ENCODE measurements around the gene MDM4.

The MDM4 gene, protein sequence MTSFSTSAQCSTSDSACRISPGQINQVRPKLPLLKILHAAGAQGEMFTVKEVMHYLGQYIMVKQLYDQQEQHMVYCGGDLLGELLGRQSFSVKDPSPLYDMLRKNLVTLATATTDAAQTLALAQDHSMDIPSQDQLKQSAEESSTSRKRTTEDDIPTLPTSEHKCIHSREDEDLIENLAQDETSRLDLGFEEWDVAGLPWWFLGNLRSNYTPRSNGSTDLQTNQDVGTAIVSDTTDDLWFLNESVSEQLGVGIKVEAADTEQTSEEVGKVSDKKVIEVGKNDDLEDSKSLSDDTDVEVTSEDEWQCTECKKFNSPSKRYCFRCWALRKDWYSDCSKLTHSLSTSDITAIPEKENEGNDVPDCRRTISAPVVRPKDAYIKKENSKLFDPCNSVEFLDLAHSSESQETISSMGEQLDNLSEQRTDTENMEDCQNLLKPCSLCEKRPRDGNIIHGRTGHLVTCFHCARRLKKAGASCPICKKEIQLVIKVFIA

GRCh38 chr1:204516180-204516879 lies at the start of gene MDM4:
TSS of gene MDM4 (plus strand) at chr1:204516406. CDS start at chr1:204525519, 9,113 bp downstream.
- peak; percentile 98 for DNase-seq

GRCh38 chr1:204466416-204467405 lies 49.5 kb upstream of the MDM4 start:
- DNase-seq = peak; percentile 5

DNA sequence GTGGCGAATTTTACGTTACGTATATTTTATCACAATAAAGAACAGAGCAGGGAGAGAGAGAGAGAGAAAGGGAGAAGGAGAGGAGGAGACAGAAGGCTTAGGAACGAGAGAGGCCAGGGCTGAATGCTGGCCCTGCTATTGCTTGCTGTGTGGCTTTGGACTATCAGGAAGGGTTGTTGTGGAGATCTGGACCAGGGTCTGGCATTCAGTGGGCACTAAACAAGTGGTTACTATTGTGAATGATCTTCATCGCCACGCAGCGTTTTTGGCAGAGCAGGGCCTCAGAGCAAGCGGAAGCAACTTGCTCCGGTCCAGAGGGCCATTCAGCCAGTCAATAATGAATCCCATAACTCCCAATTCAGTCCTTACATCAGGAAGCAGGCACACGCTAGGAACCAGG lies 48.0 kb upstream of the MDM4 start:
- no peak for DNase-seq

GRCh38 chr1:204468766-204469302 lies 47.4 kb upstream of the MDM4 start:
- DNase-seq = no peak

- DNase-seq = no peak
These were observed 46.9 kb upstream of the MDM4 start for GRCh38 chr1:204469304-204469703.

- DNase-seq = no peak
These were observed 44.5 kb upstream of the MDM4 start for GRCh38 chr1:204471687-204472086.

DNA sequence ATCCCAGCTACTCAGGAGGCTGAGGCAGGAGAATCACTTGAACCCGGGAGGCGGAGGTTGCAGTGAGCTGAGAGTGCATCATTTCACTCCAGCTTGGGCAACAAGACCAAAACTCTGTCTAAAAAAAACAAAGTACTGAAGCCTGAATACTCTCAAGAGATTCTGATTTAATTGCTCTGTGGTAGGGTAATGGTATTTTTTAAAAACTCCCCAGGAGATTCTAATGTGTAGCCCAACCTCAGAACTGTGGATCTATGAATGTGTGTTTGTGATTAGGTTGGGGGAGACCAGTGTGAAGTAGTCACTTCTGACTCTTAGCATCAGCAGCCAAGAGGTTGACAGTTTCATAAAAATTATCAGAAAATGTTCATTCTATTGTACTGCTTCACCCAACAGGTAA lies 43.5 kb upstream of the MDM4 start:
- no peak for DNase-seq

DNA sequence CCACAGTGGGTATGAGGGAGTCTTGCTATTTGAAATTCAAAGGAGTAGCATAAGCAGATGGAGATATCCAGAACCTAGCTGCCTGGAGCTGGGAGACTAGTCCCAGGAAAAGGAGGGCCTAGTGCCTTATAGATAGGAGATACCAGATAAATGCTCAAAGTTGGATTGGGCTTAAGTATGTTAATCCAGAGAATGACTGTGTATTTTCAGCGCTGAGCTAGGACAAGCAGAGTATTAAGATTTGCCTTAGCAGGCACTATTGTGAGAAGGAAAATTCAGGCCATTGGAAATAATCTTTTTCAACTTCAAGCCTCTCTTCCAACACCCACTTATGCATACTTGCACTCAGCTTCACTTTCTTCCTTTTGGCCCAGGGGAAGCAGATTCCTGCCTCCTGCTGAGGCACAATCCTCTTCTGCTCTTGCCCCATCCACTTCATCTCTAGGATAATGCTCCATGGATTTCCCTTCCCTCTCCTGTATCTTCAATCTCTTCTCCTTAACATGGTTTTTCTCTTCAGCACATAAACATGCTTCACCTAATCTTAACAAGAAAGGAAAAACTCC lies 42.7 kb upstream of the MDM4 start:
- no peak for DNase-seq

DNA sequence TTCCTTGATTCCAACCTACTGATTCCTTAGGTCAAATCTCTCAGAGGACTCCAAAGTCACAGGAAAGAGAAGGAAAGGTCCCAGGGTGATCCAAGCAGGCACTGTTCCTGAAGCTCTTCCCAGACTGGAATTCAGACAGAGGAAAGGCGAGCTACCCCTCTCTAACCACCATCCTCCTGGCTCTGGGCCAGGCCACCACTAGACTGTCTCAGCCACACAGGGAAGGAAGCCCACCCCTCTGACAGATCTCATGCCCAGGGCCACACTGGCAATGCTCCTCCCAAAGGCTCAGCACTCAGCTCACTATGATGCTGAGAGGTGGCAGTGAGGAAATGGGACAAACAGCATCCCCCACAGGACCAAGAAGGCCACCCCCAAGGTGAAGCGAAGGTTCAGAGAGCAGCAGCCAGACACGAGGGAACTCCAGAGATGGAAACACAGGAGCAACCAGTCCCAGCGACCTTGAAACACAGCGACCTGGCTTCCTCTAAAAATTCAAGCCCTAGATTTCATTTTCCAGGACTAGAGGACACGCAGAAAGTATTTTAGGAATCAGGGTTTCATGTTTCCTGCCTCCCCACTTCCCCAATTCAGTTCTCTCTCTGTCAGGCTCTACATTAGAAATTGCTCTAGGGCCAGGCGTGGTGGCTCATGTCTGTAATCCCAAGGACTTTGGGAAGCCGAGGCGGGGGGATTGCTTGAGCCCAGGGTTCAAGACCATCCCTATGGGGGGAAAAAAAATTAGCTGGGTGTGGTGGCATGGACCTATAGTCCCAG lies 40.4 kb upstream of the MDM4 start:
- DNase-seq = peak; percentile 35

- no peak for DNase-seq
These were observed 39.6 kb upstream of the MDM4 start for GRCh38 chr1:204476563-204476962.

DNA sequence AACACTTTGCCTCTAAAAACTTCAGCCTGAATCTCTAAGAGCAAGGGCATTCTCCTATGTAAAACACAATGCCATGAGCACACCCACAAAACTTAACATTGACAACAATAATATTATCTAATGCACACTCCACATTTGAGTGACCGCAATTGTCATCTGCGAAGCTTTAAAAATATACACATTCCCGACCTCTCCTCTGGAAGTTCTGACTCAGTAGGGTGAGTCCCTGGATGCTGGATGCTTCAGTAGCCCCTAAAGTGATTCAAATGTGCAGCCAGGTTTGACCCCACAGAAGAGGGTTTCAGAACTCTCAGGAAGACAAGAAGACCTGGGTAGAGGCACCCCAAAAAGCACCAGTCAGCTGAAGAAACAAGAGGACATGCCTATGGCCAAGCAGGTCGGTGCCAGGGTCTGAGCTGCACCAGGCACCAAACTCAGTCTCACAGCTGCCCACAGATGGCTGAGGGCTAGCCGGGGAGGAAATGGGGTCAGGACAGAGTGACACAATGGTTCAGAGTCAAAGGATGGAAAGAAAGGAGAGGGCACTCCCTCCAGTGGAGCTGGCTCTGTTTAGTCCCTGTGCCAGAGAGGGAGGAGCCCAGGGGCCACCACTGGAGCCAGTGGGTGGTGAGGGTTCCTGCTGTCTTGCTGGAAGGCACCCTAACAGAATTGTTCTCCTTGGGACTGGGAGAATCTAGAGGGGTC lies 39.0 kb upstream of the MDM4 start:
- no peak for DNase-seq

DNA sequence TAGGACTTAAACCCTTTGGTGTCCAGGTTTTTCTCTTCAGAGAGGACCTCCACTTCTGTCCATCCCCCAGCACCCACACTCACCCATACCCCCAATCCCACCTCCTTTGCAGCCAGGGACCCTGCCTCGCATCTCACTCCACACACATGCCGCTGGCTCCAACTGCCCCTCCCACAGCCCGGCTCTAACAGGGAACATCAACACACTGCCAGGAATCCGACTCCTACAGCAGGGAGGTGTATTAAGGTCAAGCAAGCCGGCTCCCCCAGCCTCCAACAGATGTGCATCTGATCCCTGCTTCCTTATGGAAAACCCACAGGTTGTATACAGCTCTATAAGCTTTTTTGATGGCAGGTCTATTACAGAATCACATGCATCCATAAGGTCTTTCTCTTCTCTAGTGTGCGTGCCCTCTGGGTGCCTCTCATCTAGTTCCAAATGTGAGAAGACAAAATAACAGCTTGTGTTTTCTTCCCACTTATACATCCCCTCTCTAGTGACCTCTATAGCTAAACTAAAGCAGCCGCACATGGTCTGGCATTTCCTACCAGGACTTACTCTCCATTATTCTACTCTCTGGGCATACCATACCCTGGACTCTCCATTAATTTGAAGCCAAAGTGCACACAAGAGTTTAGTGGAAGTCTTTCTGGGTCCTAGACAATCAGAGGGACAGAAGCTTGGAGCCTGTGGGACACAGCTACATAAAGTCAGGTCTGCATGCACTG lies 37.9 kb upstream of the MDM4 start:
- DNase-seq = no peak

DNA sequence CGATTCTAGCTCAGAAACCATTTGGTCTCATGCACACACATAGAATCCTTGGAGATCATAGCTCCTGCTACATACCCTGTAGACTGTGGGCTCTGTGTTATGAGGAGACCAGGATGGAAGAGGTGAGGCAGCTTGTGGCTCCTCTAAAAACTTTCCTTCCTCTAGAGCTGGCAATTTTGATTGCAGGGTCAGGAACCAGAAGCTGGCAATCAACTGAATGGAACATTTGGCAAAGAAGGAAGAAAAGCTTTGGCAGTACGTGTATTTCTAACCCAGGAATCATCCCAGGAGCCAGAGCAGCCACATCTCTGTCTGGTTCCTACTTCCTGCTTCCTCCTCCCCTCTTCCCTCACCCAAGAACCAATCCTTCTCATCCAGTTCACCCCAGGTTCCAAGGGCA lies 37.3 kb upstream of the MDM4 start:
- no peak for DNase-seq

- DNase-seq = no peak
These were observed 36.6 kb upstream of the MDM4 start for GRCh38 chr1:204479387-204480136.

GRCh38 chr1:204480515-204480914 lies 35.7 kb upstream of the MDM4 start:
- no peak for DNase-seq

- no peak for DNase-seq
These were observed 32.4 kb upstream of the MDM4 start for GRCh38 chr1:204483791-204484190.

DNA sequence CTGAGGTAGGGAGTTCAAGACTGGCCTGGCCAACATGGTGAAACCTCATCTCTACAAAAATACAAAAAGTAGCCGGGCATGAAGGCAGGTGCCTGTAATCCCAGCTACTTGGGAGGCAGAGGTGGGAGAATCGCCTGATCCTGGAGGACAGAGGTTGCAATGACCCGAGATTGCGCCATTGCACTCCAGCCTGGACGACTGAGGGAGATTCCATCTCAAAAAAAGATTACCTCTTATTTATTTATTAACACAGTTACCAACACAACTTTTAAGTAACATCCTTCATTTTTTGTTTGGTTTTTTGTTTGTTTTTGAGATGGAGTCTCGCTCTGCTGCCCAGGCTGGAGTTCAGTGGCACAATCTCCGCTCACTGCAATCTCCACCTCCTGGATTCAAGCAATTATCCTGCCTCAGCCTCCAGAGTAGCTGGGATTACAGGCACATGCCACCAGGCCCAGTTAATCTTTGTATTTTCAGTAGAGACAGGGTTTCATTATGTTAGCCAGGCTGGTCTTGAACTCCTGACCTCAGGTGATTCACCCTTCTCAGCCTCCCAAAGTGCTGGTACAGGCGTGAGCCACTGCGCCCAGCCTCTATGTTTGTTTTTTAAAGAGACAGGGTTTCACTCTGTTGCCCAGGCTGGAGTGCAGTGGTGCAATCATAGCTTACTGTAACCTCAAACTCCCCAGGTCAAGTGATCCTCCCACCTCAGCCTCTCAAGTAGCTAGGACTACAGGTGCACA lies 29.5 kb upstream of the MDM4 start:
- peak; percentile 15 for DNase-seq

GRCh38 chr1:204487256-204487615 lies 29.0 kb upstream of the MDM4 start:
- DNase-seq = peak; percentile 39

- DNase-seq = no peak
These were observed 24.6 kb upstream of the MDM4 start for GRCh38 chr1:204491655-204492054.
